Chondrocyte (in vitro differentiated cells): ENCODE data around the gene UFM1. TPM values are rescaled to one million over a fixed set of nuclear protein-coding genes. Genes with fewer than 3 reads are reported as not detected.

ENCODE experiments used
- DNase-seq: peaks from one replicate; pipeline ENCODE4 v3.0.0; 2021; ENCODE audit warnings: mixed read lengths, low spot score
- H3K27ac Mint-ChIP-seq: one replicate; pipeline ENCODE4 v1.8.0; 2021; ENCODE audit warnings: mild to moderate bottlenecking, moderate library complexity, mixed read lengths; ENCODE audit not compliant: unreplicated experiment
- H3K27me3 Mint-ChIP-seq: 2 replicates; pipeline ENCODE4 v1.8.0; 2021; ENCODE audit warnings: low read depth, mixed read lengths
- H3K36me3 Mint-ChIP-seq: 2 replicates; pipeline ENCODE4 v1.8.0; 2021; ENCODE audit warnings: low read depth, mixed read lengths
- H3K4me1 Mint-ChIP-seq: 2 replicates; pipeline ENCODE4 v1.8.0; 2021; ENCODE audit warnings: low read depth, mild to moderate bottlenecking, mixed read lengths
- H3K4me3 Mint-ChIP-seq: one replicate; pipeline ENCODE4 v1.8.0; 2021; ENCODE audit warnings: mild to moderate bottlenecking, moderate library complexity, mixed read lengths; ENCODE audit not compliant: unreplicated experiment
- H3K9me3 Mint-ChIP-seq: 2 replicates; pipeline ENCODE4 v1.8.0; 2021; ENCODE audit warnings: low read depth, mixed read lengths
- total RNA-seq: library from RNA; stranded (reverse); gene quantifications from 3 replicates; pipeline ENCODE4 v1.2.1, GENCODE V29; 2021
- TF ChIP-seq, protein P1 (sequence below): fragments of 200-600 bp; sonication (generic); IDR thresholded peaks from 2 replicates; pipeline ENCODE4 v1.5.0; 2021; ENCODE audit warnings: antibody characterized with exemption, mild to moderate bottlenecking, moderate library complexity

Gene UFM1
- total RNA-seq, 1 donor from 2014 or later: 59.3 TPM

- H3K27me3 Mint-ChIP-seq: peaks cover 5% of the 10 kb centered on the region
- no peak for DNase-seq
- peaks cover 4% of the 10 kb centered on the region for H3K36me3 Mint-ChIP-seq
- H3K4me3 Mint-ChIP-seq: no peak overlapping the region
- no peaks in the 10 kb centered on the region for H3K4me1 Mint-ChIP-seq
- no peak overlapping the region for H3K27ac Mint-ChIP-seq
- TF ChIP-seq, protein P1, sequence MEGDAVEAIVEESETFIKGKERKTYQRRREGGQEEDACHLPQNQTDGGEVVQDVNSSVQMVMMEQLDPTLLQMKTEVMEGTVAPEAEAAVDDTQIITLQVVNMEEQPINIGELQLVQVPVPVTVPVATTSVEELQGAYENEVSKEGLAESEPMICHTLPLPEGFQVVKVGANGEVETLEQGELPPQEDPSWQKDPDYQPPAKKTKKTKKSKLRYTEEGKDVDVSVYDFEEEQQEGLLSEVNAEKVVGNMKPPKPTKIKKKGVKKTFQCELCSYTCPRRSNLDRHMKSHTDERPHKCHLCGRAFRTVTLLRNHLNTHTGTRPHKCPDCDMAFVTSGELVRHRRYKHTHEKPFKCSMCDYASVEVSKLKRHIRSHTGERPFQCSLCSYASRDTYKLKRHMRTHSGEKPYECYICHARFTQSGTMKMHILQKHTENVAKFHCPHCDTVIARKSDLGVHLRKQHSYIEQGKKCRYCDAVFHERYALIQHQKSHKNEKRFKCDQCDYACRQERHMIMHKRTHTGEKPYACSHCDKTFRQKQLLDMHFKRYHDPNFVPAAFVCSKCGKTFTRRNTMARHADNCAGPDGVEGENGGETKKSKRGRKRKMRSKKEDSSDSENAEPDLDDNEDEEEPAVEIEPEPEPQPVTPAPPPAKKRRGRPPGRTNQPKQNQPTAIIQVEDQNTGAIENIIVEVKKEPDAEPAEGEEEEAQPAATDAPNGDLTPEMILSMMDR: no peak
- no peaks in the 10 kb centered on the region for H3K9me3 Mint-ChIP-seq
These were observed 33.5 kb upstream of the UFM1 start for GRCh38 chr13:38316129-38316528.

- no peak for DNase-seq
- TF ChIP-seq, protein P1: no peak
- H3K36me3 Mint-ChIP-seq: peaks cover 10% of the 10 kb centered on the region
- H3K27me3 Mint-ChIP-seq: peaks cover 5% of the 10 kb centered on the region
- peaks cover 10% of the 10 kb centered on the region for H3K9me3 Mint-ChIP-seq
- H3K4me3 Mint-ChIP-seq: no peak overlapping the region
- no peaks in the 10 kb centered on the region for H3K4me1 Mint-ChIP-seq
- H3K27ac Mint-ChIP-seq: no peak overlapping the region
These were observed 28.0 kb upstream of the UFM1 start for GRCh38 chr13:38321654-38322053.

DNA sequence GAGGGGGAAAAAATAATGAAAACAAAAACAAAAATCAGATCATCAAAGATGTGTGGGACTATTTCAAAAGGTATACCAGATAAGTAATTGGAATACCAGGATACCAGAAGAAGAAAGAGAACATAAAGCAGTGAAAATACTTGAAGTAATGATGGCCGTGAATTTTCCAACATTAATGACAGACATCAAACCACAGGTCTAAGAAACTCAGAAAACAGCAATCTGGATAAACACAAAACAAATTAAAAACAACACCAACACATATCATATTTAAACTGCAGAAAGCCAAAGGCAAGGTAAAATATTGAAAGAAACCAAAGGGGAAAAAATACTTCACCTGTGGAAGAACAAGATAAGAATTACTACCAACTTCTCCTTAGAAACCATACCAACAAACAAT lies 24.2 kb upstream of the UFM1 start:
- Mint-ChIP-seq H3K4me3 (no peak overlapping the region), H3K9me3 (peaks cover 10% of the 10 kb centered on the region), H3K27ac (no peak overlapping the region), H3K36me3 (peaks cover 6% of the 10 kb centered on the region), H3K27me3 (no peaks in the 10 kb centered on the region), H3K4me1 (no peaks in the 10 kb centered on the region)
- TF ChIP-seq, protein P1: no peak
- DNase-seq: no peak

- Mint-ChIP-seq H3K27ac (no peak overlapping the region), H3K4me3 (no peak overlapping the region), H3K9me3 (peaks cover 10% of the 10 kb centered on the region), H3K27me3 (no peaks in the 10 kb centered on the region), H3K36me3 (peaks cover 6% of the 10 kb centered on the region), H3K4me1 (no peaks in the 10 kb centered on the region)
- TF ChIP-seq, protein P1: no peak
- DNase-seq: no peak
These were observed 21.0 kb upstream of the UFM1 start for GRCh38 chr13:38328699-38329098.

DNA sequence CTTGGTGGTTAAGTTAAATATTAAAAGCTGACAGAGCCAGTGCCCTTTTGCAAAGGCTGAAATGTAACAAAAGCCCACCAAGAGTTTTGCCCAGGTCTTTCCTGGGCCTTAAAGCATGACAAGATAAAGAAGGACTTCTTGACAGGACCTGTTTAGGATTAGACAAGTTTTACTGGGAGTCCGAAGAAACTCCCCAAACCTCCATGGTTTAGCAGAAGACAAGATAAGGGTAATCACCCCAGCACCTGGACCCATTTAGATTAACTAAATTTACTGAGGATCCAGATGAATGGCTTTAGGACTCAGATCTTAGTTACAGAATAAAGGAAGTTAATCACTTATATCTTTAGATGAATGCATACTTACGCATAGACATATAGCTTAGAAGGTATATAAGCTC lies 14.8 kb upstream of the UFM1 start:
- Mint-ChIP-seq H3K4me3 (no peak overlapping the region), H3K27ac (no peak overlapping the region)
- no peak for DNase-seq

More for the DNA sequence above, 14.8 kb upstream of the UFM1 start:
- H3K36me3 Mint-ChIP-seq: no peaks in the 10 kb centered on the region
- no peaks in the 10 kb centered on the region for H3K9me3 Mint-ChIP-seq
- TF ChIP-seq, protein P1: no peak
- no peaks in the 10 kb centered on the region for H3K4me1 Mint-ChIP-seq
- H3K27me3 Mint-ChIP-seq: no peaks in the 10 kb centered on the region
